ENCODE measurements around the gene AVPR2.

AVPR2 gene

DNA sequence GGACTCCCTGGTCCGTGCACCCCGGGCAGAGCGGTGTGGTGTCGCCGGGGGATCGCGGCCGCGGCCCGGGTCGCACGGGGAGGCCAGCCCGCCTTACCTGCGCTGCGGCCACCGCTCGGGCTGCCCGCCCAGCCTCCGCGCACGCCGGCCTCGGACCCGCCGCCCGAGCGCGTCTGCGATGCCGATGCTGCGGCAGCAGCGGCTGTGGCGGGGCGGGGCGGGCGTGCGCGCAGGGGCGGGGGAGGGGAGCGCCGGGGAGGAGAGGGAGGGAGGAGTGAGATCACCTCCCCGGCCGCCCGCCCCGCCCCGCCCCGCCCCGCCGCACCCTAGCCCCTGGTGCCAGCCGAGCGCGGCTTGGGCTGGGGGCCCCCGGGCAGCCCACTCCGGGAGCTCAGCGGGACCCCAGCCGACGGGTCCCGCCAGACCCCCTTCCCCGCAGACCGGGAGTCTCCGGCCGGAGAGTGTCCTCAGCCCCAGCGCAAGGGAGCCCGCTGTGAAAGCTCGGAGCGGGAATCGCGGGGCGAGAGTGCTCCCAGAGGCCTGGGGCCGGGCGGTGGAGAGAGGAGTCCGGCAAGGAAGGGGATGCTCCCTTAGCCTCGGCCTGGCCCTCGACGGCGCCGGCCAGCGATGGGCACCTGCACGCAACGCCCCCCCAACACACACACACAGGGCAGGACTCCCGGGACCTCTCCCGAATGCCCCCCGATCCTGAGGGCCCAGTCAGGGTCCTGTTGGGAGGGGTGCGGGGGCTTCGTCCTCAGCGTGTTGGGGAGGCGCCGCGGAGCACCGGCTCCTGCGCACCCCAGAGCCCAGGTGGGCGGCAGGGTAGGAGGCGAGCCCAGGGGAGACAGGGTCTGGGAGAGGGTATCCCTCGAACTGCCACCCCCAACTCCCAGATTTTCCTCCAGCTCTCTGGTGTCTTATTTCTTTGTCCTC is 18.2 kb upstream of the AVPR2 start, which contains the start of gene L1CAM:
Gene L1CAM (minus strand): TSS at position 206 of the 936 bp plus-strand sequence. CDS start 10,337 bp downstream, outside the sequence.
- DNase-seq (ENCODE audit: low read depth) = no peak

DNA sequence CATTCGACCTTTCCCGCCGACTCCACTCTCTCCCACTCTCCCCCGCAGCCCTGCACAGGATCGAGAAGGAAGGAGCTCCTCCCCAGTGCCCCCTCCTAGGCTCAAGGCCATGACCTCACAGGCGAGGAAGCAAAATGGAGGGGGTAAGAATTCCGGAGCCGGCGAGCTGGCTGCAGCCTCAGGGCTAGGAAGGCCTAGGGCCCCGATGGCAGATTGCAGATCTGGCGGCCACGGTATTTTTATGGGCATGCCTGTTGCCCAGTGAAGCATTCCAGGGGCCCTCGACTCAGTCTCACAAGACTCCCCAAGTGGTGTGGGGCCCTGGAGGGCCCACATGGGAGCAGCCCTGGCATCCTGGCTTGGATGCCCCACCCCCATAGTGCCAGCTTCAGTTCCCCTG is 17.6 kb upstream of the AVPR2 start:
- DNase-seq (ENCODE audit: low read depth) = no peak

DNA sequence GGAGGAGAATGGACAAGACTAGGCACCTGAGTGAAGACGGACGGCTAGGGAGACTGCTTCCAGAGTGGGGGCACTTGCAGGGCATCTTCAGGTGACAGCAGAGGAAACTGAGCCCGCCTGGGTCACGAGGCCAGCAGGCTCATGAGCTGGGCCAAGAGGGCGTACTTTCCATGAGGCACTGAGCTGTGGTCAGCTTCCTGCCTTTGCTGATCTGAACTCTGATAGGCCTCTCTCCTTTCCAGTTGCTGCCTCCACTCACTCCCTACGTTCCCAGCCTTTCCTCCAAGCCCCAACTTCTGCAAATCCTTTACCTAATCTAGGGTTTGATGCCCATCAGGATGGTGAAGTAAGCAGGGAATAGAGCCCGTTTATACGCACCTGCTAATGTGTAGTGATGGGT is 17.1 kb upstream of the AVPR2 start:
- DNase-seq (ENCODE audit: low read depth) = no peak

DNA sequence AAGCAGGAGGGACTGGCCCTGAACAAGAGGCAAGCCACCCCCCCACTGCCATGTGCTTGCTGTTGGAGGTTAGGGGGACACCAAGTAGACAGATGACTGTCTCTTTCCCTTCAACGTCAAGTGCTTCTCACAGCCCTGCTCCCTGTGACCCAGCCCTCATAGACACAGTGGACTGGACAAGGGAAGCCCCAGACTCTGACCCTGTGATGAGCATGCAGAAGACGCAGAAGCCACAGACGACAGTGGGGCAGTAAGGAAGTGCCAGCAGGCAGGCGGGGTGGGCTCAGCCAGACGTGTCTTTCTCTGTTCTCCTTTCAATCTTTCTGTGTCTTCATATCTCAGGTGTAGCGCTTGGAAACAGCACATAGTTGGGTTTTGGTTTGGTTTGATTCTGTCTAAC is 16.1 kb upstream of the AVPR2 start:
- DNase-seq (ENCODE audit: low read depth) = no peak

- DNase-seq (ENCODE audit: low read depth) = no peak
Observed at GRCh38 chrX:153889123-153889522, 15.3 kb upstream of the AVPR2 start.

GRCh38 chrX:153897899-153898298 is 6.6 kb upstream of the AVPR2 start:
- DNase-seq (ENCODE audit: low read depth) = no peak

GRCh38 chrX:153900831-153901752 is 3.4 kb upstream of the AVPR2 start:
- peak; percentile 65 for DNase-seq (ENCODE audit: low read depth)

DNA sequence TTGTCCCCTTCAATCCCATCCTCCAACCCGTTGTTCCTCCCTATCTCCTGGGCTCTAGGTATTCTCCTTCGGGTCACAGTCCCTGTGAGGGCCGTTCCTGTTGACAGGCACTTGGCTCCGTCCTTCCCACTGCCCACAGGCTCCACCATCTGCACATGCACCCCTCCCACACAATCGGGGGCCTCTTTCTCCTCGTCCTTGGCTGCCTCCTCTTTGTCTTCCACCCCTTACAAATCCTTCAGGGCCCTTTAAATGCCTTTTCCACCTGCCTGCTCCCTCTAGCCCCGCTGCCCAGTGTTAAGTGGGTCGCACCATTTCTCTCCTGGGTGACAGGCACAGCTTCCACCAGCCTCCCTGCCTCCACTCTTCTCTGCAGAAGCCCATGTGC is 2.7 kb upstream of the AVPR2 start:
- no peak for DNase-seq (ENCODE audit: low read depth)

GRCh38 chrX:153902385-153902784 is 2.1 kb upstream of the AVPR2 start:
- no peak for DNase-seq (ENCODE audit: low read depth)

DNA sequence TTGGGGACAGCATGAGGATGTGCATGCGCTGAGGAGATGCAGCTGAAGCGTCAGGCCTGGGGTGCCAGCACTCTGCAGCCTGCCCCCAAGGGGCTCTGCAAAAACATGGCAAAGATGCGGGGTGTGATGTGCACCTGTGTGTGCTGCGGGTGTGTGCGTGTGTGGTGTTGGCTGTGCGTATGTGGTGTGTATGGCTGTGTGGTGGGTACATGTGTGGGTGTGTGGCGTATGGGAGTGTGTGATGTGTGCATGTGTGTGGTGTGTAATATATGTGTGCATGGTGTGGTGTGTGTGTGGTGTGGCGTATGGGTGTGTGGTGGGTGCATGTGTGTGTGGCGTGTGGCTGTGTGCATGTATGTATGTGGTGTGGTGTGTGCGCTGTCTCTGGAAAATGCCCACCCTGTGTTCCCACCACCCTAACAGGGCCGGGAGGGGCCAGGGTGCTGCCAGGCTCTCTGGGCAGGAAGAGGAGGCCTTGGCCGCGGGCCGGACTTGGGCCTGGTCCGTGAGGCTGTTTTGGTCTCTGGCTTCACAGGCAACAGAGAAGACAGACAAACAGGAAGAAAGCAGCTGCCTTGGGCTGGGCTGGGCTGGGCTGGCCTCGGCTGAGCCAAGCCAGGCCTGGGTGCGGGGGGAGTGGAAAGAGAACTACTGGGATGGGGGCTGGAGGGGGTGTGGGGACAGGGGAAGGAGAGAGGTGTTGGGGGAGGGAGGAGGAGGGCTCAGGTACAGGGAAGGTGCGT is 1.1 kb upstream of the AVPR2 start:
- no peak for DNase-seq (ENCODE audit: low read depth)

- DNase-seq (ENCODE audit: low read depth) = no peak
Observed at GRCh38 chrX:153905481-153906095, 1.1 kb downstream of the AVPR2 start.

- no peak for DNase-seq (ENCODE audit: low read depth)
Observed at GRCh38 chrX:153906126-153906917, 1.8 kb downstream of the AVPR2 start.

- DNase-seq (ENCODE audit: low read depth) = no peak
Observed at GRCh38 chrX:153907456-153907855, 3.0 kb downstream of the AVPR2 start.

GRCh38 chrX:153908219-153908860 is 3.9 kb downstream of the AVPR2 start:
- DNase-seq (ENCODE audit: low read depth) = no peak

- no peak for DNase-seq (ENCODE audit: low read depth)
Observed at GRCh38 chrX:153909024-153909979, 4.8 kb downstream of the AVPR2 start.

DNA sequence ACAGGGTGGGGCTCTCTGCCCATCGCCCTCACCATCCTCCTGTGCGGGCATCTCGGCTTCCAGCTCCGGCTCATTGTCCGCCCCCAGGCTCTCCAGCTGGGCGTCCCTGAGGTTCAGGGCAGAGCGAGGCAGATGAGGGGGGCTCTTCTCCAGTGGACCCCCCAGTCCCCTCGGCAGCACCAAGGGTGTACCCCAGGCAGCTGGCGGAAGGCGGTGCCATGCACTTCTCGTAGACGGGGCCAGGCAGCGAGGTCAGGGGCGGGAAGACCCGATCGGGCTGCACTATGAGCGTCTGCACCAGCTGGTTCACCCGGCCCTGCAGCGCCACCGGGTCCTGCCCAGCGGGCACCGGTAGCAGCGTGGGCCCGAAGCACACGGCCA is 5.5 kb downstream of the AVPR2 start:
- no peak for DNase-seq (ENCODE audit: low read depth)

DNA sequence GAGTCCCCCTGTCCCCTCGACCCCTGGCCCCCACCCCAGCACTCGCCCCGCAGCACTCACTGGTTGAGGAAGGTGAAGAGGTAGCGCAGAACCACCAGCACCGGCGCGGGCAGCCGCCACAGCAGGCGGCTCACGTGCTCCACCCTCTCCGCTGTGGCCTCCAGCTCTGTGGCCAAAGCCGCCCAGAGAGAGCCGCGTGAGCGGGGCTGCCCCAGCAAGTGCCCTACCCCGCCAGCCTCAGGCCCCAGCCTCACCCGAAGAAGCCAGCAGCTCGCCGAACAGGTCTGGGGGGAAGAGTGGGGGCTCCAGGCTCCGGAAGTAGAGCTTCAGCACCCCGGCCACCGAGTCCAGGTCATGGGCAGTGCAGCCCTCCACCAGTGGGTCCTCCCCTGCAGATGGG is 6.0 kb downstream of the AVPR2 start:
- DNase-seq (ENCODE audit: low read depth) = no peak

DNA sequence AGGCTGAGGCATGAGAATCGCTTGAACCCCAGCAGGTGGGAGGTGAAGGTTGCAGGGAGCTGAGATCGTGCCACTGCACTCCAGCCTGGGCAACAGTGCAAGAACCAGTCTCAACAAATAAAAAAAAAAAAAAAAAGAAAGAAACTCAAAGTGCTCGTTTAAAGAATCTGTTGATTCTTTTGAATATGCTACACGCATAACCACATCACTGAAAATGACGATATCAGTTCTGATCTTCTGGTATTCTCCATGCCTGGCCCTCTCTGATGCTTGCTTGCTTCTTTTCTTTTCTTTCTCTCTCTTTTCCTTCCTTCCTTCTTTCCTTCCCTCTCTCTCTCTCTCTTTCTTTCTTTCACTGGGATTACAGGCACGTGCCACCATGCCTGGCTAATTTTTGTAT is 7.3 kb downstream of the AVPR2 start:
- DNase-seq (ENCODE audit: low read depth) = no peak

- no peak for DNase-seq (ENCODE audit: low read depth)
Observed at GRCh38 chrX:153913211-153913610, 8.7 kb downstream of the AVPR2 start.
